ENCODE results near the gene DCC. TPM values are rescaled to one million over a fixed set of nuclear protein-coding genes. Genes with fewer than 3 reads are reported as not detected.

Gene DCC
- total RNA-seq, 1 experiment from 2014 or later: not detected

DNA sequence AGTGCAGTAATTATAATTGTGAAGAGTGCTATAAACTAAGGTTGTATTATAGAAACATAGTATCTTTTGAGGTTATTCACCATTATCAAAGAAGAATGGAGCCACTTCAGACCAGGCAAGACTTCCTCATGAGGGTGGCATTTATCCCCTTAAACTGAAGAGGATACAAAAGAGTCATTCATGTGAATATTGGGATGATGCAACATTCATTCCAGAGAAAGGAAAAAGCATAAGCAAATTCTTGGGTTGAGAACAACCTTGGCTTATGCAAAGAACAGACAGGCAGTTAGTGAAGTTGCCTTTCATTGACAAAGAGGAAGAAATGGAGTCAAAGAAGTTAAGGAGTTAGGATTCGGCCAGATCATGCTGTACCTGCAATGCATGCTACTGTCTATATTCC is 1201.9 kb downstream of the DCC start:
- Histone ChIP-seq H3K27ac (no peak overlapping the region), H3K4me2 (no peak overlapping the region), H2AFZ (no peak overlapping the region), H3K79me2 (ENCODE audit: low read depth) (no peaks in the 10 kb centered on the region), H3K4me3 (no peak overlapping the region), H3K9me2 (ENCODE audit: insufficient read depth) (no peaks in the 10 kb centered on the region; the same call in 1 of the 2 replicates), H3K9me3 (ENCODE audit: insufficient read depth, low read depth) (no peaks in the 10 kb centered on the region), H3K4me1 (replicated peaks; ENCODE audit: insufficient read depth) (no peaks in the 10 kb centered on the region), H3F3A (ENCODE audit: insufficient read depth, low read depth) (no peaks in the 10 kb centered on the region), H4K20me1 (ENCODE audit: insufficient read depth) (no peaks in the 10 kb centered on the region), H3K27me3 (ENCODE audit: insufficient read depth, low read depth) (no peaks in the 10 kb centered on the region), H3K36me3 (ENCODE audit: low read depth) (no peaks in the 10 kb centered on the region)
- no peak for DNase-seq
- no TSS peak for BruUV-seq (replicated peaks)
- intact Hi-C loops (cut with micrococcal nuclease; ENCODE audit: unreplicated experiment): no loop called here
- ChIA-PET POLR2A (ENCODE audit: unreplicated experiment) (no interaction called here), CTCF (no interaction called here)
- TF ChIP-seq, protein P1, sequence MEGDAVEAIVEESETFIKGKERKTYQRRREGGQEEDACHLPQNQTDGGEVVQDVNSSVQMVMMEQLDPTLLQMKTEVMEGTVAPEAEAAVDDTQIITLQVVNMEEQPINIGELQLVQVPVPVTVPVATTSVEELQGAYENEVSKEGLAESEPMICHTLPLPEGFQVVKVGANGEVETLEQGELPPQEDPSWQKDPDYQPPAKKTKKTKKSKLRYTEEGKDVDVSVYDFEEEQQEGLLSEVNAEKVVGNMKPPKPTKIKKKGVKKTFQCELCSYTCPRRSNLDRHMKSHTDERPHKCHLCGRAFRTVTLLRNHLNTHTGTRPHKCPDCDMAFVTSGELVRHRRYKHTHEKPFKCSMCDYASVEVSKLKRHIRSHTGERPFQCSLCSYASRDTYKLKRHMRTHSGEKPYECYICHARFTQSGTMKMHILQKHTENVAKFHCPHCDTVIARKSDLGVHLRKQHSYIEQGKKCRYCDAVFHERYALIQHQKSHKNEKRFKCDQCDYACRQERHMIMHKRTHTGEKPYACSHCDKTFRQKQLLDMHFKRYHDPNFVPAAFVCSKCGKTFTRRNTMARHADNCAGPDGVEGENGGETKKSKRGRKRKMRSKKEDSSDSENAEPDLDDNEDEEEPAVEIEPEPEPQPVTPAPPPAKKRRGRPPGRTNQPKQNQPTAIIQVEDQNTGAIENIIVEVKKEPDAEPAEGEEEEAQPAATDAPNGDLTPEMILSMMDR (conservative IDR thresholded peaks at IDR 0.05): no peak
- no peak for TF ChIP-seq EZH2 (IDR thresholded peaks at IDR 0.05; ENCODE audit: low read depth)

DNA sequence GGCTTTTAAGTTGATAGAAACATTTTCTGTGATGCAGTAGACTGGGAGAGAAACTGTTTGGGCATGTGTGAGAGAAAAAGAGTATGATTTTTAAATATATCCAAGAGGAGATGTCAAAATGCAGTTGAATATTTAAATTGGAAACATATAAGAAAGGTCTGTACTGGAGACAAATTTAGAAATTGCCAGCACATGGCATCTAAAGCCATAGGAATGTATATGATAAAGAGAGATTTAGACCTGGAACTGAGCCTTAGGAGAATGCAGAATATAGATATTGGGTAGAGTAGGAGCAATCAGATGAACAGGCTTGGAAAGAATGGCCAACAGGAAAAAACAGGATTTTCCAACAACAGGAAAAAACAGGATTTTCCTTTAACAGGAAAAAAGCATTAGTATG is 1203.7 kb downstream of the DCC start:
- POLR2A ChIA-PET (ENCODE audit: unreplicated experiment): no interaction called here
- BruUV-seq (replicated peaks): no TSS peak
- Histone ChIP-seq H2AFZ (no peak overlapping the region), H3K27ac (no peak overlapping the region), H3K4me2 (no peak overlapping the region), H3K9me2 (ENCODE audit: insufficient read depth) (no peaks in the 10 kb centered on the region; the same call in 1 of the 2 replicates), H3K9me3 (ENCODE audit: insufficient read depth, low read depth) (no peaks in the 10 kb centered on the region), H3K27me3 (ENCODE audit: insufficient read depth, low read depth) (no peaks in the 10 kb centered on the region), H3K36me3 (ENCODE audit: low read depth) (no peaks in the 10 kb centered on the region), H3K4me1 (replicated peaks; ENCODE audit: insufficient read depth) (no peaks in the 10 kb centered on the region), H3K4me3 (no peak overlapping the region), H4K20me1 (ENCODE audit: insufficient read depth) (no peaks in the 10 kb centered on the region), H3K79me2 (ENCODE audit: low read depth) (no peaks in the 10 kb centered on the region), H3F3A (ENCODE audit: insufficient read depth, low read depth) (no peaks in the 10 kb centered on the region)
- intact Hi-C loops (cut with micrococcal nuclease; ENCODE audit: unreplicated experiment): no loop called here
- TF ChIP-seq EZH2 (IDR thresholded peaks at IDR 0.05; ENCODE audit: low read depth): no peak
- TF ChIP-seq, protein P1 (conservative IDR thresholded peaks at IDR 0.05): no peak
- no peak for DNase-seq
- CTCF ChIA-PET: no interaction called here

DNA sequence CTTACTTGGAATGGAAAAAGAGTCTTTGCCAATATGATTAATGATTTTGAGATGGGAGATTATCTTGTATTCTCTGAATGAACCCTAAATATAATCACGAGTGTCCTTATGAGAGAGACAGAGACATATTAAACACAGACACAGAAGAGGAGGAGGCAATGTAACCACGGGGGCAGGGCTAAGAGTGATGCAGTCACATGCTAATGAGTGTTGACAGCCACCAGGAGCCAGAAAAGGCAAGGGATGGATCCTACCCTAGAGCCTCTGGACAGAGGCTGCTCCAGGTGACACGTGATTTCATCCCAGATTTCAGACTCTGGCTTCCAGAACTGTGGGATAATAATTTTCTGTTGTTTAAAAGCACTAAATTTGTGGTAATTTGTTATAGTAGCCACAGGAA is 1204.9 kb downstream of the DCC start:
- no peak overlapping the region for H2AFZ ChIP-seq
- H3K79me2 ChIP-seq (ENCODE audit: low read depth): no peaks in the 10 kb centered on the region
- TF ChIP-seq, protein P1 (conservative IDR thresholded peaks at IDR 0.05): no peak
- TF ChIP-seq EZH2 (IDR thresholded peaks at IDR 0.05; ENCODE audit: low read depth): no peak
- no peaks in the 10 kb centered on the region for H3F3A ChIP-seq (ENCODE audit: insufficient read depth, low read depth)
- POLR2A ChIA-PET (ENCODE audit: unreplicated experiment): no interaction called here
- H3K4me2 ChIP-seq: no peak overlapping the region
- H3K27me3 ChIP-seq (ENCODE audit: insufficient read depth, low read depth): no peaks in the 10 kb centered on the region
- CTCF ChIA-PET: no interaction called here
- no peaks in the 10 kb centered on the region for H3K36me3 ChIP-seq (ENCODE audit: low read depth)
- no peaks in the 10 kb centered on the region for H3K9me3 ChIP-seq (ENCODE audit: insufficient read depth, low read depth)
- H4K20me1 ChIP-seq (ENCODE audit: insufficient read depth): no peaks in the 10 kb centered on the region
- BruUV-seq (replicated peaks): no TSS peak
- H3K4me3 ChIP-seq: no peak overlapping the region
- intact Hi-C loops (cut with micrococcal nuclease; ENCODE audit: unreplicated experiment): no loop called here
- H3K27ac ChIP-seq: no peak overlapping the region
- no peaks in the 10 kb centered on the region; the same call in 1 of the 2 replicates for H3K9me2 ChIP-seq (ENCODE audit: insufficient read depth)
- H3K4me1 ChIP-seq (replicated peaks; ENCODE audit: insufficient read depth): no peaks in the 10 kb centered on the region
- DNase-seq: no peak

Measured in PC-9 (cell line).